ENCODE data around the gene WDR13.
"Not testable (repeated sequence)": the region's sequence is repeated elsewhere in the genome, so short reads cannot be mapped to it uniquely, and the experiment has no call there.

The WDR13 gene

GRCh38 chrX:48626401-48627298 lies 29.4 kb downstream of the WDR13 start:
- no peaks in the 10 kb centered on the region for H3K36me3 ChIP-seq (ENCODE audit: control insufficient read depth, insufficient read depth, low read length, severe bottlenecking)

DNA sequence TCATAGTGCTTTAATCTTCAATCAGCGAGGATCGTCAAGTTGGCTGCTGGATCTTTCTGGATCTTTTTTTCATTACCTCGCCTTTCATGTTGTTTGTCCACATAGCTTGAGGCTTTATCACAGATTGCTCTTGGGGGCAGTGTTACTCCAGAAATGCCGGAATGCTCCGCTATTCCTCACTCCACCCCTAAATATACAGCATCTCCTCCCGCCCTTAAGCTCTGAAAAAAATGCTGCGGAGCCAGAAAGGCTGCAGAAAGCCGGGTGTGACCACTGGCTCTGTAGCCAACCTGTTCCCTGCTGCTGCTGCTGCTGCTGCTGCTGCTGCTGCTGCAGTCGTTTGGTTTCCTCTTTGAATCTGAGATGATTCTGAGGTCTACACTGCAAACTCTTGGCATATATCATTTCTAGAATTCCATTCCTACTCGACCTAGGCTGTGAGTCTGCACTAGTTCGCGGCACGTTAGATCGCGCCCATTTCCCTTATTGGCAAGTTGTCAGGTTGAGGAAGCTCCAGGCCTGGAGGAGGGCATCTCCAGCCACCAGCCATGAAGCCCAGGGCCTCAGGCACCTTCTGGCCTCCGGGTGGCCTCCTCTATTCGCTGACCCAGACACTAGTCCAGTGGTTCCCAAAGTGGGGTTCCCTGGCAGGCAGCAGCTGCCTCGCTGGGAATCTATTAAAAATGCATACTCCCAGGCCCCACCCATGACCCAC lies 34.2 kb downstream of the WDR13 start:
- peak; percentile 91 for DNase-seq (ENCODE audit: low read depth)
- Histone ChIP-seq H3K9me3 (ENCODE audit: control insufficient read depth, low read length) (no peaks in the 10 kb centered on the region), H3K4me3 (ENCODE audit: low read length) (no peak overlapping the region), H3K27me3 (replicated peaks; ENCODE audit: control insufficient read depth, insufficient read depth, low read length) (no peaks in the 10 kb centered on the region), H3K36me3 (ENCODE audit: control insufficient read depth, insufficient read depth, low read length, severe bottlenecking) (no peaks in the 10 kb centered on the region), H3K9ac (ENCODE audit: low read length) (no peak overlapping the region), H3K4me1 (ENCODE audit: control insufficient read depth, insufficient read depth, low read length) (no peaks in the 10 kb centered on the region)

More at GRCh38 chrX:48626401-48627298, 29.4 kb downstream of the WDR13 start:
- H3K9me3 ChIP-seq (ENCODE audit: control insufficient read depth, low read length), result no peaks in the 10 kb centered on the region
- H3K9ac ChIP-seq (ENCODE audit: low read length), result no peak overlapping the region
- no peak for DNase-seq (ENCODE audit: low read depth)
- no peaks in the 10 kb centered on the region for H3K4me1 ChIP-seq (ENCODE audit: control insufficient read depth, insufficient read depth, low read length)
- H3K4me3 ChIP-seq (ENCODE audit: low read length), result no peak overlapping the region
- H3K27me3 ChIP-seq (replicated peaks; ENCODE audit: control insufficient read depth, insufficient read depth, low read length), result no peaks in the 10 kb centered on the region

DNA sequence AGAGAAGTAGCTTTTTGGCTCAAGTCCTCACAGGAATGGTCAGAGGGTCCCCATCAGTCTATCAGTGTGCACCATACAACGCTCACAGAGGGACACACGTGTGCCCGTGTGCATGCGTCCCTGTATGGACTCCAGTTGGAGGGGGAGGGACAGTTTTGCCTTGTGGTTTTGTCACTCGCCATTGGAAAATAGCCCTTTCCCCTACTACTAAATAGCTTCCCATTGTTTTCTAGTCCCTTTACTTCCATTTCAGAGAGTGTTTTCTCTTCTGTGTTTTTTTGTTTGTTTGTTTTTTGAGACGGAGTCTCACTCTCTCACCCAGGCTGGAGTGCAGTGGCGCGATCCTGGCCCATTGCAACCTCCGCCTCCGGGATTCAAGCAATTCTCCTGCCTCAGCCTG lies 34.9 kb downstream of the WDR13 start:
- no peak for DNase-seq (ENCODE audit: low read depth)
- Histone ChIP-seq H3K9ac (ENCODE audit: low read length) (no peak overlapping the region), H3K9me3 (ENCODE audit: control insufficient read depth, low read length) (no peaks in the 10 kb centered on the region), H3K4me3 (ENCODE audit: low read length) (no peak overlapping the region), H3K36me3 (ENCODE audit: control insufficient read depth, insufficient read depth, low read length, severe bottlenecking) (no peaks in the 10 kb centered on the region), H3K4me1 (ENCODE audit: control insufficient read depth, insufficient read depth, low read length) (no peaks in the 10 kb centered on the region), H3K27me3 (replicated peaks; ENCODE audit: control insufficient read depth, insufficient read depth, low read length) (no peaks in the 10 kb centered on the region)

GRCh38 chrX:48636301-48636700 lies 39.0 kb downstream of the WDR13 start:
- H3K36me3 ChIP-seq (ENCODE audit: control insufficient read depth, insufficient read depth, low read length, severe bottlenecking), result no peaks in the 10 kb centered on the region
- DNase-seq (ENCODE audit: low read depth), result no peak

DNA sequence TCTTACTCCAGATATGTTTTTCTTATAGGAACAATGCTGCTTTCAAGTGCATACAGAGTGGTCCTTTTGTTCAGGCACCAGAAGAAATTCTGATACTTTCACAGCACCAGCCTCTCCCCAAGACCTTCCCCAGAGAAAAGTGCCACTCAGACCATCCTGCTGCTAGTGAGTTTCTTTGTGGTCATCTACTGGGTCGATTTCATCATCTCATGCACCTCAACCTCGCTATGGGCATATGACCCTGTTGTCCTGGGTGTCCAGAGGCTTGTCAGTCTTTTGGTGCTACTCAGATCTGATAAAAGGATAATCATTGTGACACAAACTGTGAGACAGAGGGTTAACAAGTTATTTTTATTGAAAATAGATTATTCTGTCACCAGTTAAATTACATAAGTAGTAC lies 39.5 kb downstream of the WDR13 start:
- no peaks in the 10 kb centered on the region for H3K4me1 ChIP-seq (ENCODE audit: control insufficient read depth, insufficient read depth, low read length)
- no peak overlapping the region for H3K4me3 ChIP-seq (ENCODE audit: low read length)
- H3K9me3 ChIP-seq (ENCODE audit: control insufficient read depth, low read length), result no peaks in the 10 kb centered on the region
- H3K27me3 ChIP-seq (replicated peaks; ENCODE audit: control insufficient read depth, insufficient read depth, low read length), result no peaks in the 10 kb centered on the region
- no peak for DNase-seq (ENCODE audit: low read depth)
- no peak overlapping the region for H3K9ac ChIP-seq (ENCODE audit: low read length)
- H3K36me3 ChIP-seq (ENCODE audit: control insufficient read depth, insufficient read depth, low read length, severe bottlenecking), result no peaks in the 10 kb centered on the region

More at GRCh38 chrX:48636301-48636700, 39.0 kb downstream of the WDR13 start:
- Histone ChIP-seq H3K27me3 (replicated peaks; ENCODE audit: control insufficient read depth, insufficient read depth, low read length) (no peaks in the 10 kb centered on the region), H3K4me3 (ENCODE audit: low read length) (no peak overlapping the region), H3K4me1 (ENCODE audit: control insufficient read depth, insufficient read depth, low read length) (no peaks in the 10 kb centered on the region), H3K9me3 (ENCODE audit: control insufficient read depth, low read length) (no peaks in the 10 kb centered on the region), H3K9ac (ENCODE audit: low read length) (no peak overlapping the region)

DNA sequence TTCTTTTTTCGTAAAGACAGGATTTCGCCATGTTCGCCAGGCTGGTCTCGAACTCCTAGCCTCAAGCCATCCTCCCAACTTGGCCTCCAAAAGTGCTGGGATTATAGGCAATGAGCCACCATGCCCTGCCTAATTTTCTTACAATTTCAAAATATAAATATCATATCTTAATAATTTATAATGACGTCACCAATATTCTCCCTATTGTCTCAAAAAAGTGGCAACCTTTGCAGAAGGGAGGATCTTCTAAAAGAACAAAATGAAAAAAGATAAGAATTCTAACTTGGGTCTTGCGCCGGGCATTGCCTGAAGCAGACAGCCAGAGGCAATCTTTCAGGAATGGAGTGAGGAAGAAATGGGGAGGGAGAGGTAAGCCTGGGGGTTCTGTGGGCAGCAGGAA lies 48.4 kb downstream of the WDR13 start:
- no peaks in the 10 kb centered on the region for H3K4me1 ChIP-seq (ENCODE audit: control insufficient read depth, insufficient read depth, low read length)
- DNase-seq (ENCODE audit: low read depth), result no peak

GRCh38 chrX:48648336-48648751 lies 51.1 kb downstream of the WDR13 start:
- DNase-seq (ENCODE audit: low read depth), result peak; percentile 51
- Histone ChIP-seq H3K9me3 (ENCODE audit: control insufficient read depth, low read length) (no peaks in the 10 kb centered on the region), H3K4me3 (ENCODE audit: low read length) (no peak overlapping the region)

More for the DNA sequence above, 48.4 kb downstream of the WDR13 start:
- H3K9me3 ChIP-seq (ENCODE audit: control insufficient read depth, low read length), result no peaks in the 10 kb centered on the region
- H3K27me3 ChIP-seq (replicated peaks; ENCODE audit: control insufficient read depth, insufficient read depth, low read length), result peaks cover 3% of the 10 kb centered on the region
- no peak overlapping the region for H3K4me3 ChIP-seq (ENCODE audit: low read length)
- no peaks in the 10 kb centered on the region for H3K36me3 ChIP-seq (ENCODE audit: control insufficient read depth, insufficient read depth, low read length, severe bottlenecking)
- no peak overlapping the region for H3K9ac ChIP-seq (ENCODE audit: low read length)

GRCh38 chrX:48649102-48649501 lies 51.8 kb downstream of the WDR13 start:
- no peak overlapping the region for H3K9ac ChIP-seq (ENCODE audit: low read length)
- no peak for DNase-seq (ENCODE audit: low read depth)
- H3K27me3 ChIP-seq (replicated peaks; ENCODE audit: control insufficient read depth, insufficient read depth, low read length), result peaks cover 16% of the 10 kb centered on the region
- H3K4me1 ChIP-seq (ENCODE audit: control insufficient read depth, insufficient read depth, low read length), result no peaks in the 10 kb centered on the region
- H3K4me3 ChIP-seq (ENCODE audit: low read length), result no peak overlapping the region
- H3K9me3 ChIP-seq (ENCODE audit: control insufficient read depth, low read length), result no peaks in the 10 kb centered on the region
- H3K36me3 ChIP-seq (ENCODE audit: control insufficient read depth, insufficient read depth, low read length, severe bottlenecking), result no peaks in the 10 kb centered on the region

More at GRCh38 chrX:48648336-48648751, 51.1 kb downstream of the WDR13 start:
- Histone ChIP-seq H3K9ac (ENCODE audit: low read length) (no peak overlapping the region), H3K4me1 (ENCODE audit: control insufficient read depth, insufficient read depth, low read length) (no peaks in the 10 kb centered on the region), H3K36me3 (ENCODE audit: control insufficient read depth, insufficient read depth, low read length, severe bottlenecking) (no peaks in the 10 kb centered on the region), H3K27me3 (replicated peaks; ENCODE audit: control insufficient read depth, insufficient read depth, low read length) (peaks cover 13% of the 10 kb centered on the region)

GRCh38 chrX:48652055-48652579 lies 54.8 kb downstream of the WDR13 start:
- H3K4me1 ChIP-seq (ENCODE audit: control insufficient read depth, insufficient read depth, low read length); H3K9me3 ChIP-seq (ENCODE audit: control insufficient read depth, low read length); DNase-seq (ENCODE audit: low read depth); H3K4me3 ChIP-seq (ENCODE audit: low read length); H3K36me3 ChIP-seq (ENCODE audit: control insufficient read depth, insufficient read depth, low read length, severe bottlenecking); H3K9ac ChIP-seq (ENCODE audit: low read length): not testable (repeated sequence)
- peaks cover 28% of the 10 kb centered on the region for H3K27me3 ChIP-seq (replicated peaks; ENCODE audit: control insufficient read depth, insufficient read depth, low read length)

DNA sequence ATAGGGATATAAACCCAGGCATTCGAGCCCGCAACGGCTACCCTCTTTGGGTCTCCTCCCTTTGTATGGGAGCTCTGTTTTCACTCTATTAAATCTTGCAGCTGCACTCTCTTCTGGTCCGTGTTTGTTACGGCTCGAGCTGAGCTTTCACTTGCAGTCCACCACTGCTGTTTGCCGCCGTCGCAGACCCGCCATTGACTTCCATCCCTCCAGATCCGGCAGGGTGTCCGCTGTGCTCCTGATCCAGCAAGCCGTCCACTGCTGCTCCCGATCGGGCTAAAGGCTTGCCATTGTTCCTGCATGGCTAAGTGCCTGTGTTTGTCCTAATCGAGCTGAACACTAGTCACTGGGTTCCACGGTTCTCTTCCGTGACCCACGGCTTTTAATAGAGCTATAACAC lies 57.5 kb downstream of the WDR13 start:
- not testable (repeated sequence) for H3K36me3 ChIP-seq (ENCODE audit: control insufficient read depth, insufficient read depth, low read length, severe bottlenecking); H3K9ac ChIP-seq (ENCODE audit: low read length); H3K4me3 ChIP-seq (ENCODE audit: low read length); DNase-seq (ENCODE audit: low read depth); H3K4me1 ChIP-seq (ENCODE audit: control insufficient read depth, insufficient read depth, low read length); H3K9me3 ChIP-seq (ENCODE audit: control insufficient read depth, low read length)
- peaks cover 25% of the 10 kb centered on the region for H3K27me3 ChIP-seq (replicated peaks; ENCODE audit: control insufficient read depth, insufficient read depth, low read length)

Measured in adipocyte (in vitro differentiated cells).